CD4-positive, alpha-beta T cell treated with Interleukin-6 at 100 ng/mL for 8 hours (primary cell): ENCODE data around the gene CIDEB.
"Not testable (repeated sequence)": the region's sequence is repeated elsewhere in the genome, so short reads cannot be mapped to it uniquely, and the experiment has no call there.

Experiments
- DNase-seq: peaks from one replicate; pipeline ENCODE4 v3.0.0-alpha.2; 2020; ENCODE audit warnings: mixed read lengths, low spot score

CIDEB gene

GRCh38 chr14:24307575-24308341 lies at the start of gene CIDEB:
TSS of gene CIDEB (minus strand) at chr14:24307977. CDS start at chr14:24307858, 119 bp downstream.
- peak; percentile 53 for DNase-seq

DNA sequence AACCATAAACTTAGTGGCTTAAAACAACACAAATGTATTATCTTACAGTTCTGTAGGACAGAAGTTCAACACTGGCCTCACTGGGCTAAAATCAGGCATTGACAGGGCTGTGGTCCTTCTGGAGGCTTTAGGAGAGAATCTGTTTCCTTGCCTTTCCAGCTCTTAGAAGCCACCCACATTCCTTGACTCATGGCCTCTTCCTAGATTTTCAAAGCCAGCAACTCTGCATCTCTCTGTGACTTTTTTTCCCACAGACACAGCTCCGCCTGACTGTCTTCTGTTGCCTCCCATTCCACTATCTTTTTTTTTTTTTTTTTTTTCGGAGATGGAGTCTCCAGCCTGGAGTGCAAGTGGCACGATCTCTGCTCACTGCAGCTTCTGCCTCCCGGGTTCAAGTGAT lies 48.4 kb upstream of the CIDEB start:
- no peak for DNase-seq

- no peak for DNase-seq
Observed at GRCh38 chr14:24355009-24355408, 47.2 kb upstream of the CIDEB start.

DNA sequence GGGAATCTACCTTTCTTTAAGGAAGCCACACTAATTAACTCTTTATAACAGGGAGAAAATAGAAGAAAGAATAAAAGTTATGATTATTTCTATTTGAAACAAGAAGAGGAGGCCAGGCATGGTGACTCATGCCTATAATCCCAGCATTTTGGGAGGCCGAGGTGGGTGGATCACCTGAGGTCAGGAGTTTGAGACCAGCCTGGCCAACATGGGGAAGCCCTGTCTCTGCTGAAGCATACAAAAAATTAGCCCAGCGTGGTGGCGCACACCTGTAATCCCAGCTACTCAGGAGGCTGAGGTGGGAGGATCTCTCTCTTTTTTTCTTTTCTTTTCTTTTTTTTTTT lies 46.7 kb upstream of the CIDEB start:
- DNase-seq: not testable (repeated sequence)

GRCh38 chr14:24353559-24354481 lies 46.0 kb upstream of the CIDEB start:
- no peak for DNase-seq

GRCh38 chr14:24351517-24351916 lies 43.7 kb upstream of the CIDEB start:
- DNase-seq: no peak

- DNase-seq: no peak
Observed at GRCh38 chr14:24349742-24350141, 42.0 kb upstream of the CIDEB start.

GRCh38 chr14:24348186-24348585 lies 40.4 kb upstream of the CIDEB start:
- DNase-seq: no peak

- DNase-seq: no peak
Observed at GRCh38 chr14:24347134-24347533, 39.4 kb upstream of the CIDEB start.

DNA sequence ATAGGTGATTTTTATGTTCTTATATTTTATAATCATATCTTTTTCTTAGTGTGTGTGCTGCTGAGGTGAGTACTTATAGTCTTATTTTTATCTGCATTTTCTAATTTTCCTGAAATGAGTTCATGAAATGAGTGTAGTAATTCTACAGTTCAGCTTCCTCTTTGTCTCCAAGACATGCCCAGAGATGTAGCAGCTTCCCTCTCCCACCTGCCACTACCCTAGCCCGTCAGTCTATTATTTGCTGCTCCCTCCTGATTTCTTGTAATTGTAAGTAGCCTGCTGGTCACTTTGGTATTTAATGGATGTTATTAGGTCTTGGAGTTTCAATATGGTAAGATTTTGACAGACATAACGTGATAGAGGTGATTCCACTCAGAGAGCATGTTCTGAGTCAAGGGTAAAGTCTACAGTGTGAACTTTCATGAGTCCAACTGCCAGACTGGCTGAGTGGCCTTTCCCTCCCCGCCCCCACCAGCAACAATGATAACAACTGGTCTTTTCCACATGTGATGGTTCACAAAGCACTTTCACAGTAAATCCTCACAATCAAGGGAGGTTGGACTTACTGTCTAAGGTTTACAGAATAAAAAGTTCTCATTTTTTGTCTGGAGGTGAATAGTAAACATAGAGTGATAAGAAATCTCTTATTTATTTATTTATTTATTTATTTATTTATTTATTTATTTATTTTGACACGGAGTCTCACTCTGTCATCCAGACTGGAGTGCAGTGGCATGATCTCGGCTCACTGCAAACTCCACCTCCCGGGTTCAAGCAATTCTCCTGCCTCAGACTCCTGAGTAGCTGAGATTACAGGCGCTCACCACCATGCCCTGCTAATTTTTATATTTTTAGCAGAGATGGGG lies 36.3 kb upstream of the CIDEB start:
- DNase-seq: no peak

DNA sequence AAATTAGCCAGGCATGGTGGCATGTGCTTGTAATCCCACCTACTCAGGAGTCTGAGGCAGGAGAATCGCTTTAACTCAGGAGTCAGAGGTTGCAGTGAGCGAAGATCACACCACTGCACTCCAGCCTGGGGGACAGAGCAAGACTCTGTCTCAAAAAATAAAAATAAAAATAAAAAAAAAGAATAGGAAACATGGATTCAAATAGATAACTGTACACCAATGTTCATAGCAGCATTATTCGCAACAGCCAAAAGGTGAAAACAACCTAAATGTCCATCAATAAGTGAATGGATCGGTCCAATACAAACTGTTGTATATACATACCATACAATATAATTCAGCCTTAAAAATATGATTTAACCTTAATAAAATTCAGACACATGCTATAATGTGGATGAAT lies 35.1 kb upstream of the CIDEB start:
- no peak for DNase-seq

DNA sequence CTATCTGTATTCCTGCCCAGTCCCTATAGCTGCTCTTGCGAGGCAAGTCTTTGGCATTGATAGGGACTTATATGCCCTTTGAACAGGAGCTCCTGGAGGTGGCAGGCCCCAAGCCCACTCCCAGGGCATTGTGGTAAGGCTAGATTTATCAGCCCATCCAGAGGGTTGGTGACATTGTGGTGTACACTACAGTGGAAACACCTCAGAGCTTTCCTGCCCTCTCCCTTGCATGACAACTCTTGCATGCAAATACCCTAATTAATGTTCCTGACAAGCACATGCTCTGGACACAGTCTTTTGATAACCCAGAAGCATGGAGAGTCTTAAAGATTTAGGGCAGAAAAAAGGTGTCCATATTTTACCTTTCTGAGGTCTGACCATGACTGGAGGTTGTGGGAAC lies 32.8 kb upstream of the CIDEB start:
- DNase-seq: no peak

DNA sequence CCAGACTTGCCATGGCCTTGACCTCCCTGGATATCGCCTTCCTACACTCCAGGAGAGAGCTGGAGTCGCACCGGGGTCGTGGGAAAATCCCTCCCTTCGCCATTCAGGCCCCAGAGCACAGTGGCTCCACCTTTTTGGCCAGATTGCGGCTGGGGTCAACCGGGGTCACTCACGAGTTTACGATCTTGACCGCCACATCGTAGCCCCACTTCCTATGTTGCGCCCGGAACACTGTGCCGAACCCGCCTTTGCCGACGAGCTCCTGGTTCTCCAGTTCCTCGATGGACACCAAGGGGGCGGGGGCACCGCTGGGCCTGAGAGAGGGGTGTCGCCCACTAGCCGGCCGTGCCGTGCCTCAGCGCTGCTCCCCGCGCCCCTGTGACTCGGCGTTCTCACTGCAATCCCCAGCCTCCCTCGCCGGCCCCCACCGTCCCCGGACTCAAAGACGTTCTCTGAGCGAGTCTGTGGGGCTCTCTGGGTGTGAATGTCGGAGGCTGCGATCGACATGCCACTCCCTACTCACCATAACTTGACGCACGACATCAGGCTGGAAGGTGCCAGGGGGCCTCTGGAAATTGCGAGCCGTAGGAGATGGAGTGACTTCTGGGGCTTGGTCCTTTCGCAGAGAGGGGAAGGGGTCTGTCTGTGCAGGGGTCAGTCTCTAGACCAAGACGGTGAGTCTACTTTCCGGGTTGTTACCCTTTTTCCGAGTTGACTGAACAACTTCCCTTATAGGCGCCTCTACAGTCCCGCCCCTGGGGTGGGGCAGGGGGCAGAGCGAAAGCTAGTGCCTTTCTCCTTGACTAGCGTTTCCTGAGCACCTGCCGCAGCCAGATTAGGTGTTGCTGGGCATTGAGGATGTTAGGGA lies 31.7 kb upstream of the CIDEB start, which contains the start of gene RIPK3:
Gene RIPK3 (minus strand): TSS at position 708 of the 868 bp plus-strand sequence. CDS start 165 bp downstream, at position 543.
- DNase-seq: peak; percentile 71

- no peak for DNase-seq
Observed at GRCh38 chr14:24338843-24339242, 31.1 kb upstream of the CIDEB start.

- no peak for DNase-seq
Observed at GRCh38 chr14:24337824-24338175, 30.0 kb upstream of the CIDEB start.

- DNase-seq: no peak
Observed at GRCh38 chr14:24337144-24337823, 29.5 kb upstream of the CIDEB start.

GRCh38 chr14:24335461-24336171 lies 27.8 kb upstream of the CIDEB start:
- no peak for DNase-seq

DNA sequence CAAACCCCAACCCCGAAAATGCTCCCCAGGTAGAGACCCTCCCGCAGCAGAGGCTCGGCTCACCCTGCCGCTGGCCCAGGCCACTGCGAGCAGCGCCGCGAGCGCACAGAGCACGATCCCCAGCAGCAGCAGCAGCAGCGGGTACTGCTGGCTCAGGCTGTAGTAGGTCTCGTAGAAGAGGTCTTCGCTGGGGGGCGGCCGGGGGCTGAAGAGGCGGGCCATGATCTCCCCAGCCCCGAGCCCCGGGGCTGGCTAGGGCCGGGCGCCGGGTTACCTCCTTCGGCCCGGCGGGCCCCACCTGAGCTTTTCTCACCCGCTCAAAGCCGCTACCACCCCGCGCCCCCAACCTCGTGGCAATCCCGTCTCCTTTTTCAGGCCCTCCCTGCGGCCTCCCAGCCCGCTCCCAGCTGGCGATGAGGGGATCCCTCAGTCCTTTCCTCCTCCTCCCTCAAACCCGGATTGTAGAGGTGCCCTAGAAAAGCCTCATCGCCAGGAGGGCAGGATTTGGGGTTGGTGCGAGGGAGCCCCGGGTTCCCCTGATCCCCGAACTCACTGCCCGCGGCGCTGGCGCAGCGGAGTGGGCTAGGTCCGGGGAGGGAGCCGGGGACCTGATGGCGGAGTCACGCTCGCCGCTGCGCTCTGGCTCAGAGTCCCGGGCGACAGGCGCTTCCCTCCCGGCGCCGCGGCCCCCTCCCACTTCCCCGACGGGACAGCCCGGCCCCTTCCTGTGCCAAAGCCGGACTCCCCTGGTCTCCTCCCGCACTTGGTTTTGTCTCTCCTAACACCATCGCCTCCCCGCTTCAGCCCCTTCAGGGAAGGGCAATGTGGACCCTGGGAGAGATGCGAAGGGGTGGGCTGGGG lies 26.9 kb upstream of the CIDEB start, which contains the start of gene ADCY4:
Gene ADCY4 (minus strand): TSS at position 641 of the 861 bp plus-strand sequence. CDS start 419 bp downstream, at position 222.
- DNase-seq: no peak
